ENCODE measurements around the gene PLEKHM2. TPM values are rescaled to one million over a fixed set of nuclear protein-coding genes. Genes with fewer than 3 reads are reported as not detected.

PLEKHM2 gene
- total RNA-seq, 1 experiment from 2014 or later = 38.5 TPM

DNA sequence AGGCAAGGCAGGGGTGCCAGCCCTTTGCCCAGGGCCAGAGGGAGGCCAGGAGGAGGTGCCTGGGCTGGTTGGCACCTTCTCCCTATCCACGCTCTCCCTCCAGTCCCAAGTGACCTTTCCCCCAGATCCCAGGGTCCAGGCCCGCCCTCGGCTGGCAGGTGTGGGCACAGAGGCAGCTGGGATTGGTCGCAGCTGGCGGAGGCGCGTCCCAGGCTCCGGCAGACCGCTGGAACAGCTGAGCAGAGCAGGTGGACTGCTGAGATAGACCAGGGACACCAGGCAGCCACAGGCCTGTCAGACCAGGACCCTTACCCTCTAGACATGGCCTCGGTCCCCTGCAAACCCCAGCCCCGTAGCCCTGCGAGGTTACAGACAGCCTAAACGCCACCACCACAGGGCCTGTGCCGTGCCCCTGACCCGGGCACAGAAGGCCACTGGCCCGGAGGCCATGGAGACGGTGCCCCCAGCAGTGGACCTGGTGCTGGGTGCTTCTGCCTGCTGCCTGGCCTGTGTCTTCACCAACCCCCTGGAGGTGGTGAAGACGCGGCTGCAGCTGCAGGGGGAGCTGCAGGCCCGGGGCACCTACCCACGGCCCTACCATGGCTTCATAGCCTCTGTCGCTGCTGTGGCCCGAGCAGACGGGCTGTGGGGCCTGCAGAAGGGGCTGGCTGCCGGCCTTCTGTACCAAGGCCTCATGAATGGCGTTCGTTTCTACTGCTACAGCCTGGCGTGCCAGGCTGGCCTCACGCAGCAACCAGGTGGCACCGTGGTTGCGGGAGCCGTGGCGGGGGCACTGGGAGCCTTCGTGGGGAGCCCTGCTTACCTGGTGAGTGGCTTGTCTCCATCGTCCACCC, 52.1 kb downstream of the PLEKHM2 start, which contains the start of gene SLC25A34:
SLC25A34 (plus strand) TSS at position 221 of the 854 bp plus-strand sequence; CDS start at position 449, 228 bp downstream.
- Histone ChIP-seq H4K20me1 (ENCODE audit: insufficient read depth) (no peaks in the 10 kb centered on the region), H3K9me2 (ENCODE audit: insufficient read depth) (no peaks in the 10 kb centered on the region), H3K4me1 (ENCODE audit: control insufficient read depth in 1 of 2, insufficient read depth in 2 of 2, low read length in 2 of 2) (peaks cover 0 to 3% of the 10 kb centered on the region in 2 experiments; a peak in 1 of 4 replicates), H3K27ac (ENCODE audit: low read depth, low read length) (no peak within 1 kb of the TSS), H3K27me3 (ENCODE audit: insufficient read depth, low read length) (no peaks in the 10 kb centered on the region), H2AFZ (ENCODE audit: low read depth, low read length, poor library complexity, severe bottlenecking) (no peak within 1 kb of the TSS), H3K36me3 (ENCODE audit: control insufficient read depth in 1 of 2, insufficient read depth in 2 of 2, low read length in 2 of 2) (peaks cover 0 to 5% of the 10 kb centered on the region in 2 experiments; a peak in 1 of 4 replicates), H3K4me3 (replicated peaks in 1 of 2; ENCODE audit: low read depth in 1 of 2, low read length in 2 of 2) (no peak within 1 kb of the TSS), H3K79me2 (ENCODE audit: insufficient read depth, low read length) (no peaks in the 10 kb centered on the region), H3K9ac (ENCODE audit: low read length) (no peak within 1 kb of the TSS), H3K9me3 (ENCODE audit: control insufficient read depth in 1 of 2, insufficient read depth in 1 of 2, low read depth in 1 of 2, low read length in 2 of 2) (no peaks in the 10 kb centered on the region), H3K4me2 (ENCODE audit: low read length) (no peak within 1 kb of the TSS)
- no peak for DNase-seq (ENCODE audit: low read depth, low spot score)
- TF ChIP-seq POLR2A (IDR thresholded peaks at IDR 0.05; ENCODE audit: borderline replicate concordance, extremely low read depth, insufficient read depth, insufficient read length) (no peak), CEBPB (IDR thresholded peaks at IDR 0.05; ENCODE audit: low read depth) (no peak), ZNF274 (IDR thresholded peaks at IDR 0.05; ENCODE audit: low read depth, low read length) (no peak), SRF (IDR thresholded peaks at IDR 0.05; ENCODE audit: low read depth) (no peak), JUND (IDR thresholded peaks at IDR 0.05) (no peak), CBX3 (IDR thresholded peaks at IDR 0.05; ENCODE audit: low read depth) (no peak), TCF7L2 (IDR thresholded peaks at IDR 0.05; ENCODE audit: borderline replicate concordance, extremely low read depth, insufficient read depth, insufficient read length) (no peak), ZFX (IDR thresholded peaks at IDR 0.05) (no peak), FOSL1 (IDR thresholded peaks at IDR 0.05; ENCODE audit: low read depth) (no peak)
- TF ChIP-seq, protein P1, sequence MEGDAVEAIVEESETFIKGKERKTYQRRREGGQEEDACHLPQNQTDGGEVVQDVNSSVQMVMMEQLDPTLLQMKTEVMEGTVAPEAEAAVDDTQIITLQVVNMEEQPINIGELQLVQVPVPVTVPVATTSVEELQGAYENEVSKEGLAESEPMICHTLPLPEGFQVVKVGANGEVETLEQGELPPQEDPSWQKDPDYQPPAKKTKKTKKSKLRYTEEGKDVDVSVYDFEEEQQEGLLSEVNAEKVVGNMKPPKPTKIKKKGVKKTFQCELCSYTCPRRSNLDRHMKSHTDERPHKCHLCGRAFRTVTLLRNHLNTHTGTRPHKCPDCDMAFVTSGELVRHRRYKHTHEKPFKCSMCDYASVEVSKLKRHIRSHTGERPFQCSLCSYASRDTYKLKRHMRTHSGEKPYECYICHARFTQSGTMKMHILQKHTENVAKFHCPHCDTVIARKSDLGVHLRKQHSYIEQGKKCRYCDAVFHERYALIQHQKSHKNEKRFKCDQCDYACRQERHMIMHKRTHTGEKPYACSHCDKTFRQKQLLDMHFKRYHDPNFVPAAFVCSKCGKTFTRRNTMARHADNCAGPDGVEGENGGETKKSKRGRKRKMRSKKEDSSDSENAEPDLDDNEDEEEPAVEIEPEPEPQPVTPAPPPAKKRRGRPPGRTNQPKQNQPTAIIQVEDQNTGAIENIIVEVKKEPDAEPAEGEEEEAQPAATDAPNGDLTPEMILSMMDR (IDR thresholded peaks at IDR 0.05 in 2 of 3, conservative IDR thresholded peaks at IDR 0.05 in 1 of 3; ENCODE audit: borderline replicate concordance in 1 of 3, insufficient read depth in 1 of 3, low read depth in 2 of 3, low read length in 2 of 3) = no peak
- ChIA-PET CTCF (no interaction called here), RAD21 (ENCODE audit: low non-redundant PET in 1 of 2, low total read pairs in 2 of 2, uncharacterized antibody in 2 of 2, unreplicated experiment in 2 of 2) (no interaction called here), POLR2A (no interaction called here)
- peak; percentile 44 for ATAC-seq
- intact Hi-C loops (cut with micrococcal nuclease) = no loop called here
- BruUV-seq (replicated peaks) = no TSS peak

Measured in HCT116 (cell line).